ENCODE results near the gene NF1. TPM values are rescaled to one million over a fixed set of nuclear protein-coding genes. Genes with fewer than 3 reads are reported as not detected.

The NF1 gene
- total RNA-seq, 4 donors from 2014 or later, result 61.4 to 81.2 (median 66.6) TPM

GRCh38 chr17:31068291-31068690, 26.5 kb upstream of the NF1 start:
- no peak for TF ChIP-seq CTCF (IDR thresholded peaks at IDR 0.05; ENCODE audit: low read depth)

GRCh38 chr17:31072186-31072585, 22.6 kb upstream of the NF1 start:
- no peak for TF ChIP-seq CTCF (IDR thresholded peaks at IDR 0.05; ENCODE audit: low read depth)

GRCh38 chr17:31073411-31073810, 21.4 kb upstream of the NF1 start:
- no peak for TF ChIP-seq CTCF (IDR thresholded peaks at IDR 0.05; ENCODE audit: low read depth)

GRCh38 chr17:31074772-31075555, 19.8 kb upstream of the NF1 start:
- TF ChIP-seq CTCF (IDR thresholded peaks at IDR 0.05; ENCODE audit: low read depth), result no peak

- TF ChIP-seq CTCF (IDR thresholded peaks at IDR 0.05; ENCODE audit: low read depth), result no peak
Observed at GRCh38 chr17:31078290-31078689, 16.5 kb upstream of the NF1 start.

GRCh38 chr17:31079731-31080130, 15.0 kb upstream of the NF1 start:
- no peak for TF ChIP-seq CTCF (IDR thresholded peaks at IDR 0.05; ENCODE audit: low read depth)

GRCh38 chr17:31085563-31085962, 9.2 kb upstream of the NF1 start:
- TF ChIP-seq CTCF (IDR thresholded peaks at IDR 0.05; ENCODE audit: low read depth), result no peak

Measured in subcutaneous adipose tissue (tissue), 4 donors.